Rectal smooth muscle tissue (tissue), 1 donor: ENCODE results near the gene COL20A1.

ENCODE experiments used
- H3K27ac ChIP-seq: one replicate; pipeline ENCODE4 v1.7.0; 2013; ENCODE audit warnings: low read depth, low read length, inconsistent platforms
- H3K27me3 ChIP-seq: one replicate; pipeline ENCODE4 v1.7.0; 2013; ENCODE audit warnings: low read length; ENCODE audit not compliant: control insufficient read depth, insufficient read depth
- H3K36me3 ChIP-seq: one replicate; pipeline ENCODE4 v1.7.0; 2013; ENCODE audit warnings: low read length; ENCODE audit not compliant: control insufficient read depth, insufficient read depth
- H3K4me1 ChIP-seq: one replicate; pipeline ENCODE4 v1.7.0; 2013; ENCODE audit warnings: low read length; ENCODE audit not compliant: control insufficient read depth, insufficient read depth
- H3K4me3 ChIP-seq: one replicate; pipeline ENCODE4 v1.7.0; 2013; ENCODE audit warnings: low read length
- H3K9ac ChIP-seq: one replicate; pipeline ENCODE4 v1.7.0; 2013; ENCODE audit warnings: low read length

Gene COL20A1

DNA sequence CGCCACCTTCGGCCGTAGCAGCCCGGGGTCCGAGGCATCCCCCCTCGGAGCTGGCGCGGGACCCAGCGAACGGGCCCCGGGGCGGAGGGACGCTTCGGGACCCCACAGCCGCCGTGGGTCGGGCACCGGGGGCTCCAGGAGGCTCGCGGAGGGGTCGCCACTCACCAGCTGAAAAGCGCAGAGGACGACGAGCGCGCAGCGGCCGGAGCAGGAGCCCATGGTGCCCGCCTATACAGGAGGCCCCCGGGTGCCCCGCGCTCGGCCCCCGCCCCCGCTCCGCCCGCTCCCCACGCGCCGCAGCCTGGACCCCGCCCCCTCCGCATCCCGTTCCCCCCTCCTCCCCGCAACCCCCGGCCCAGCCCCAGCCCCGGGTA lies 38.8 kb upstream of the COL20A1 start, which contains the start of gene NKAIN4:
NKAIN4 (minus strand) TSS at position 232 of the 374 bp plus-strand sequence; CDS start at position 219, 13 bp downstream.
- Histone ChIP-seq H3K36me3 (no peaks in the 10 kb centered on the region), H3K27ac (no peak within 1 kb of the TSS), H3K27me3 (peaks cover 33% of the 10 kb centered on the region), H3K4me1 (no peaks in the 10 kb centered on the region), H3K4me3 (peak within 1 kb of the TSS; percentile 27), H3K9ac (no peak within 1 kb of the TSS)

DNA sequence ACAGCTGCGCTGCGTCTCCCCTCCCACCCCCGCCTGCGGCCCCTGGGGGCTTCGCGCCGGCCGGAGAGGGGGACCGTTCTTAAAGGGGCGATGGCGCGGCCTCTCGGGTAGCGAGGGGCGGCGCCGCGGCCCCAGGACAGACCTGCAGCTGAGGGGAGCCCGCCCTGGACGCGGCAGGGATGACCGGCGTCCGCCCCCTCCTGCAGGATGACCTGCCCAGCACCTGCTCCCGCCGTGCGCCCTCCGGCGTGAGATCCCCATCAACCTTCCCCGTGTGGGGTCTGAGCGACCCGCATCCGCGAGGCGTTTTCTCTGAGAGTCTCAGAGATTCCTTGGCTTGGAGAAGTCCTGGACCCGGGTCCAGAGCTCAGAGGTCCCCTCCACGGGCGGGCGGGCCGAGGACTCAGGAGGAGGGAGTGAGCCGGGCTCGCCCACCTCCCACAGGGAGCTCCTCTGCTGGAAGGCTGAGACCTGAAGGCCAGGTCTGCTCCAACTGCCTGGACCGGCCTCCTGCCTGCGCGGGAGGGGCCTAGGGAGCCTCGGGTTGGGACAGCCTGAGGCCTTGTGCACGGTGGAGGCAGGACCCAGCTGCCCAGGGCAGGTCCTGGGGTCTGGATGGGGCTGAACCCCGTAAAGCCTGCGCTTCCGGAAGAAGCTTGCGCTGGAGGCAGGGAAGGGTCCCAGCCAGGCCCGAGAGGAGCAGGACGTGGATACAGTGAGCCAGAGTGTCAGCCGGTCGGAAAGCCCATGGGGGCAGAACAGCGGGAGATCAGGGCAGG lies 38.2 kb upstream of the COL20A1 start:
- Histone ChIP-seq H3K9ac (no peak overlapping the region), H3K36me3 (no peaks in the 10 kb centered on the region), H3K27me3 (peaks cover 33% of the 10 kb centered on the region), H3K4me3 (no peak overlapping the region), H3K4me1 (no peaks in the 10 kb centered on the region), H3K27ac (no peak overlapping the region)

DNA sequence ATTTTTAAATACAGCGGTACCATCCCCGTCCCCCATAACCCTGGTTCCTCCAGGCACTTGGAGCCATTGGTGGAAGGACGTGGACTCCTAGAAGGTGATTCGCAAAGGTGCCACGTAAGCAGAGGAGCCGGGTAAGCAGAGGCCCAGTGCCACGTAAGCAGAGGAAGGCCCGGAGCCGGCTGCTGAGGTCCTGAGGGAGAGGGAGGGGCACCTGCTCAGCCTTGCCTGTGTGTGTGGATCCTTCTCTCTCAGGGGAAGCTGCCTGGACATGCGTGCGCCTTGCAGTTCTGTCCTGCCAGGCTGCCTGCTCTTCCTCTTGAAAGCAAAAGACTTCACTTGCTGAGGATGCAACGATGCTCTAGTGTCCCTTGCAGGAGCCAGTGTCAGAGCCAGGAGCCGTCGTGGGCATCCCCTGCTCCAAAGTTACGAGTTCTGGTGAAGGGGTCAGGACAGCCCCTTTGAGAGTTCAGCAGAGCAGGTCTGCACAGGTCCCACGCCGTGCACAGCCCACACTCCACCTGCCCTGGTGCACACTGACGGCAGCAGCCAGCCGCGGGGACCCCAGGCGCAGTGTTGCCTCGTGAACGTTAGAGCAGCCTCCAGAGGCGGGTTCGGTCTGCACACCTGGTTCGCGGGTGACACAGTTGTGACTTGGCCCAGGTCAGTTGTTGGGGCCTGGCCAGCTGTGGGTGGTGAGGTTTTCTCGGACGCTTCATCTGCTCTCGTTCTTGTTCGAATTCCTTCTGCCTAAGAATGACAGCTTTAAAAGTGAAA lies 36.9 kb upstream of the COL20A1 start:
- H3K27ac ChIP-seq, result no peak overlapping the region
- no peak overlapping the region for H3K9ac ChIP-seq
- peaks cover 33% of the 10 kb centered on the region for H3K27me3 ChIP-seq
- no peaks in the 10 kb centered on the region for H3K4me1 ChIP-seq
- no peaks in the 10 kb centered on the region for H3K36me3 ChIP-seq
- H3K4me3 ChIP-seq, result no peak overlapping the region

DNA sequence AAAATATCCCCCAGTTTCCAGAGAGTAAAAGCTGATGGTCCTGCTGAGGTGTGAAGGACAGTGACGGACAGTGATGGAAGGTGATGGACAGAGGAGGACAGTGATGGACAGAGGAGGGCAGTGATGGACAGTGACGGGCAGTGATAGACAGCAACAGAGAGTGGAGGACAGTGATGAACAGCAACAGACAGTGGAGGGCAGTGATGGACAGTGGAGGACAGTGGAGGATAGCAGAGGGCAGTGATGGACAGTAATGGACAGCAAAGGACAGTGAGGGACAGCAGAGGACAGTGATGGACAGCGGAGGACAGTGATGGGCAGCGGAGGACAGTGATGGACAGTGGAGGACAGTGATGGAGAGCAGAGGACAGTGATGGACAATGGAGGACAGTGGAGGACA lies 36.0 kb upstream of the COL20A1 start:
- Histone ChIP-seq H3K36me3 (no peaks in the 10 kb centered on the region), H3K27ac (no peak overlapping the region), H3K27me3 (peaks cover 32% of the 10 kb centered on the region), H3K4me3 (no peak overlapping the region), H3K4me1 (no peaks in the 10 kb centered on the region), H3K9ac (no peak overlapping the region)

DNA sequence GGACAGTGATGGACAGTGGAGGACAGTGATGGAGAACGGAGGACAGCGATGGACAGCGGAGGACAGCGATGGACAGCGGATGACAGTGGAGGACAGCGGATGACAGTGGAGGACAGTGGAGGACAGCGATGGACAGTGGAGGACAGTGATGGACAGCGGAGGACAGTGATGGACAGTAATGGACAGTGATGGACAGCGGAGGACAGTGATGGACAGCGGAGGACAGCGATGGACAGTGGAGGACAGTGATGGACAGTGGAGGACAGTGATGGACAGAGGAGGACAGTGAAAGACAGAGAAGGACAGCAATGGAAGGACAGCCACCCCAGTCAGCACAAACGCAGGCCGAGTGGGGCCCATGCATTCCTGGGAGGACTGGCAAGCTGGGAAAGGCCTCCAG lies 35.4 kb upstream of the COL20A1 start:
- Histone ChIP-seq H3K4me1 (no peaks in the 10 kb centered on the region), H3K4me3 (no peak overlapping the region), H3K27me3 (peaks cover 27% of the 10 kb centered on the region), H3K9ac (no peak overlapping the region), H3K27ac (no peak overlapping the region), H3K36me3 (no peaks in the 10 kb centered on the region)

DNA sequence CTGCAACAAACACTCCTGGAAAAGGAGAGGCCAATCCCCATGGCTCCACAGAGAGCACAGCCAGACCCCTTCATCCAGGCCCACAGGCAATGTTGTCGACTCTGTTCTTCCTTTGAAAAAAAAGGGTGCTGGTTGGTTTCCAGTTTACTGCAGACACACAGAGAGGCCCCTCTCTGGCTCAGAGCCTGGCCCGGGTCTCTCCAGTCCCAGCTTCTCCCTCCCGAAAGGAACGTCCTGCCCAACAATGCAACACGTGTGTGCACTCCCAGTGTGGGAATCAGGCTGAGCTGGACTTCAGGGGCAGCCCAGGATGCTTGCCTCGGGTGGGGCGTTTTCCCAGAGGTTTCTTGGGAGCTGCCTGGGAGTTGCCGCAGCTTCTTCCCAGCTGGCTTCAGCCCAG lies 34.2 kb upstream of the COL20A1 start:
- Histone ChIP-seq H3K27me3 (peaks cover 19% of the 10 kb centered on the region), H3K9ac (no peak overlapping the region), H3K4me3 (no peak overlapping the region), H3K36me3 (no peaks in the 10 kb centered on the region), H3K4me1 (no peaks in the 10 kb centered on the region), H3K27ac (no peak overlapping the region)

DNA sequence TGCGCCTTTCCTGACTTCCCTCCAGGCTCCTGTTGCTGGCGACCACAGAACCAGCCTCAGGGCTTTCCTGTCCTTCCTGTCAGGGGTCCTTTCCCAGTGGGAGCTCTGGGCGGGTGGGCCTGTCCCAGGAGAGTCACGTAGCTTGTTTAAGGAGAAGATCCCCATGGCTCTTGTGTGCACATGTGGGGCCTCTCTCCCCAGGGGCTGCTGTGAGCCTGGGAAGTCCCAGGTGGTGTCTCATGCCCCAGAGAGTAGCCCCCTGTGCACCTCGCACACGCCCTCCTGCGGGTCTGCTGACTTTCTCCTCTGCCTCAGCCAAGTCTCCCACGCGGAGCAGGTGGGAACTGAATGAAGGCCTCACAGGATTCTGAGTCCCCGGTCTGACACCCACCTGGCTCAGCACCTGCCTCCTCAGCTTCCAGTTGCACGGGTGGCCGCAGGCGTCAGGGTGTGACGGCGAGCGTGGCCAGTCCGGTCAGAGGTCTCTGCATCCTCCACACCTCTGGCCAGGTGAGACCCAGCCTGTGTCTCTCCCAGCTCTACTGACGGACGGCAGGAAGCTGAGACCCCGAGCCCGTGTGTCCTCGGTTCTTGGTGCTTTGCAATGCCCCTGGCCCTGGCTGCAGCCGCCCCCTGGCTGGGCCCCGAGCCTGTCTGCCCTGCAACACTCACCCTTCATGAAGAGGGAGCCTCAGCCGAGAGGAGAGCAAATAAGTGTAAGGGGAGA lies 33.1 kb upstream of the COL20A1 start:
- Histone ChIP-seq H3K27me3 (peaks cover 16% of the 10 kb centered on the region), H3K4me1 (no peaks in the 10 kb centered on the region), H3K36me3 (no peaks in the 10 kb centered on the region), H3K9ac (no peak overlapping the region), H3K4me3 (no peak overlapping the region), H3K27ac (no peak overlapping the region)

DNA sequence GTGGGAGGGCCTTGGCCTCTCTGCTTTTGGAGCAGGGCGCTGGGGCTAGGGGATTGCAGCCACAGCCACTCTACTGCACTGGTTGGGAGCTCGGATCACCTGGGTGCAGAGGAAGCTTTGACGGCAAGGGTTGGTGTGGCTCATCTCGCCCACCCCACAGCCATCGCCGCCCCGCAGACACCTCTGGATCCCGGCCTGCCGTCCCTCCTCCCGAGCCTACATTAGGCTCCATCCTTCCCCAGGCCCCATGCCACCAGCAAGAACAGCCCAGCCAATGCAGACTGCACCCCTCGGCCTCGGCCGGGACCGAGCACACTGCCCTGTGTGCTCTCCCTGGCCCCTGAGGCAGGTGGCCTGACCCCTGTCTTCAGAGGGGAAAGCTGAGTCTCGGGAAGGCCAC lies 32.5 kb upstream of the COL20A1 start:
- Histone ChIP-seq H3K27me3 (peaks cover 11% of the 10 kb centered on the region), H3K4me3 (no peak overlapping the region), H3K27ac (no peak overlapping the region), H3K9ac (no peak overlapping the region), H3K36me3 (no peaks in the 10 kb centered on the region), H3K4me1 (no peaks in the 10 kb centered on the region)

DNA sequence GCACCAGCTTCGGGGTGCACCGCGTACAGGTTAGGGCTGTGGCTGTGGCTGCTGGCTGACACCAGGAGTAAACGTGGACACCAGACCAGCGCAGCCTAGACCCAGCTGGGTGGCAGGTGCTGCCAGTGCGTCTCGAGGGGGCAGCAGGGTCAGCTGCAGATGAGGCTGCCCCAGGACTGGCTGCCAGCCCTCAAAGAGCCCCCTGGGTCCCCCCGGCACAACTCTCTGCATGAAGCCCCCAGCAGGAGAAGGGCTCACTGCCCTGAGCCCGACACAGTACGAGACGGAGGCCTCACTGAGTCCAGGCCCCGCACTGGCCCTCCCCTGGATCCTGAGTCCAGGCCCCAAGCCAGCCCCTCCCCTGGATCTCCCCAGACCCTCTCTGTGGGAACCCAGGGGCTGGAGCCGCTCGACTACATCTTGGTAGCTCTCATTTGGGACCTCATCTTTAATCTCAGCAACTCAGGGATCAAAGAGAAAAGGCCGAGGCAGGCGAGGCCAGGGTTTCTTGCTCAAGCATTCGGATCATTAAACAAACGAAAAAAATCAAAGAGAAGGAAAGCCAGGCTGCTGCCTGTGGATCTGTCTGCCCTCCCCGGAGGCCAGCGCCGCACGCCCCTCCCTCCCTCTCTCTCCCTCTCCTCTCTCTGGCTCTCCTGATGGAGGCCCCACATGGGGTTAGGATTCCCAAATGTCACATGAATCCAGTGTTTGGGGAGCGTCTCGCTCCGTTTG lies 31.8 kb upstream of the COL20A1 start:
- no peaks in the 10 kb centered on the region for H3K4me1 ChIP-seq
- H3K36me3 ChIP-seq, result no peaks in the 10 kb centered on the region
- no peak overlapping the region for H3K4me3 ChIP-seq
- no peak overlapping the region for H3K27ac ChIP-seq
- no peak overlapping the region for H3K9ac ChIP-seq
- peaks cover 6% of the 10 kb centered on the region for H3K27me3 ChIP-seq

DNA sequence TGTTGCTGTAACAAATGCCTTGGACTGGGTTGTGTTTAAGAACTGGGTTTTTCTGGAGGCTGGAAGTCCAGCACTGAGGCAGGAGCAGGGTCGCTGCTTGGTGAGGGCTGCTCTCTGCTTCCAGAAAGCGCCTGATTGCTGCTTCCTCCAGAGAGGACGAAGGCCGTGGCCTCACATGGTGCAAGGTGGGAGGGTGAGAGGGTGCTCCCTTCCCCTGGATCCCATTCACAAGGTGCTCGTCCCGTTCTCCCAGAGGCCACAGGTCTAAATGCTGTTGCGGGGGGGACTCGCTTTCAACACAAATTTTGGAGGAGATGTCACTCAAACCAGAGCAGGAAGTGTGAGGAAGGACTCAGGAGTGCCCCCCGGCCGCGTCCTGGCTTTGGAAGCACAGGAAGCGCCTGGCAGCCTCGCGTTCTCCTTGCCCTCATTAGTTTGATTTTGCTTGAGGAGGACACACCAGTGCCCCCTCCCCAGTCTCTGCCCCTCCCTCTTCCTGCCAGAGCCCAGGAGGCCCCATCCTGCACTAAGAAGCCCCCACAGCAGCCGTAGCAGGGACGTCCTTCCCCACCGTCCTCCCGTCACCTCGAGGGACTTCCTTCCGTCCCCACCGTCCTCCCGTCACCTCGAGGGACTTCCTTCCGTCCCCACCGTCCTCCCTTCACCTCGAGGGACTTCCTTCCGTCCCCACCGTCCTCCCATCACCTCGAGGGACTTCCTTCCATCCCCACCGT lies 31.0 kb upstream of the COL20A1 start:
- Histone ChIP-seq H3K27me3 (no peaks in the 10 kb centered on the region), H3K4me1 (no peaks in the 10 kb centered on the region), H3K4me3 (no peak overlapping the region), H3K9ac (no peak overlapping the region), H3K27ac (no peak overlapping the region), H3K36me3 (no peaks in the 10 kb centered on the region)

DNA sequence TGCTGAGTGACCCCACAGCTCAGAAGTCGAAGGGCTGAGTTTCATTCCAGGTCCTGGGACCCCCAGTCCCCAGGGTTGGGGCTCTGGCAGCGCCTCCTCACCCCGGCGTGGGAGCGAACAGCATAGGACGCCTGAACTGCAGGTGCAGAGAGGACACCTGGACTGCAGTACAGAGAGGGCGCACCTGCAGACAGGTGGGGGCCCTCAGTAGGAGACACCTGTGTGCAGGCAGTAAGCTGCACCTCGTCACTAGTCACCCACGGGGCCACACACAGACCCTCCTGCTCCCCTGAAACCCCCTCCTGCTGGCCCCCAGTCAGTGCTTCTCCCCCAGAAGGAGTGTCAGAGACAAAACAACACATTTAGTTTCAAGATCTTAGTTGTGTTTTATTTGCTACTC lies 30.1 kb upstream of the COL20A1 start:
- Histone ChIP-seq H3K4me3 (no peak overlapping the region), H3K36me3 (no peaks in the 10 kb centered on the region), H3K27me3 (no peaks in the 10 kb centered on the region), H3K9ac (no peak overlapping the region), H3K4me1 (no peaks in the 10 kb centered on the region), H3K27ac (no peak overlapping the region)
